GM18498 (cell line): Measurements from ENCODE around the gene PRM1.
"Not testable (repeated sequence)": the region's sequence is repeated elsewhere in the genome, so short reads cannot be mapped to it uniquely, and the experiment has no call there.

Source experiments
- ATAC-seq: cut with Tn5 transposase; IDR thresholded peaks from one replicate; pipeline ENCODE4 v1.9.1; 2021; ENCODE audit warnings: mild to moderate bottlenecking, moderate library complexity; ENCODE audit not compliant: unreplicated experiment

The PRM1 gene

GRCh38 chr16:11298143-11298900 lies 17.2 kb upstream of the PRM1 start:
- no peak for ATAC-seq

- peak; percentile 87 for ATAC-seq
These were observed 16.5 kb upstream of the PRM1 start for GRCh38 chr16:11297492-11298142.

- ATAC-seq, result peak; percentile 23
These were observed 15.8 kb upstream of the PRM1 start for GRCh38 chr16:11296706-11297491.

- no peak for ATAC-seq
These were observed 15.2 kb upstream of the PRM1 start for GRCh38 chr16:11296351-11296705.

- no peak for ATAC-seq
These were observed 14.5 kb upstream of the PRM1 start for GRCh38 chr16:11295672-11296071.

GRCh38 chr16:11292076-11292748 lies 11.1 kb upstream of the PRM1 start:
- ATAC-seq, result no peak

GRCh38 chr16:11291091-11291703 lies 10.1 kb upstream of the PRM1 start:
- ATAC-seq, result no peak

- no peak for ATAC-seq
These were observed 9.2 kb upstream of the PRM1 start for GRCh38 chr16:11290102-11290893.

GRCh38 chr16:11289696-11290095 lies 8.6 kb upstream of the PRM1 start:
- ATAC-seq, result not testable (repeated sequence)

- no peak for ATAC-seq
These were observed 8.1 kb upstream of the PRM1 start for GRCh38 chr16:11289202-11289601.

GRCh38 chr16:11285842-11286241 lies 4.7 kb upstream of the PRM1 start:
- ATAC-seq, result no peak

GRCh38 chr16:11283820-11284248 lies 2.7 kb upstream of the PRM1 start:
- no peak for ATAC-seq

- ATAC-seq, result no peak
These were observed 2.2 kb downstream of the PRM1 start for GRCh38 chr16:11278681-11279628.

GRCh38 chr16:11277607-11278337 lies 3.4 kb downstream of the PRM1 start:
- no peak for ATAC-seq

GRCh38 chr16:11276896-11277593 lies 4.1 kb downstream of the PRM1 start:
- no peak for ATAC-seq

- no peak for ATAC-seq
These were observed 4.8 kb downstream of the PRM1 start, which contains the start of gene PRM2 for GRCh38 chr16:11276143-11276895. PRM2 (minus strand) TSS chr16:11276480; CDS start chr16:11276370, 110 bp downstream.

- ATAC-seq, result no peak
These were observed 6.2 kb downstream of the PRM1 start for GRCh38 chr16:11274964-11275363.
